Keratinocyte (primary cell): ENCODE results near the gene BRF1. TPM values are rescaled to one million over a fixed set of nuclear protein-coding genes. Genes with fewer than 3 reads are reported as not detected.

Experiments
- DNase-seq: peaks from one replicate; pipeline ENCODE4 v3.0.0-alpha.2; 2011; ENCODE audit warnings: low read depth, missing footprints, low spot score
- FAIRE-seq: peaks from 2 replicates; lab custom pipeline; 2011; peaks lifted over from hg19 to GRCh38; lab: Jason Lieb, UNC
- H2AFZ ChIP-seq: 2 replicates; pipeline ENCODE4 v1.6.0; 2012; ENCODE audit warnings: low read length, control low read depth, inconsistent platforms; ENCODE audit not compliant: control insufficient read depth
- H3K27ac ChIP-seq: 2 replicates; pipeline ENCODE4 v1.5.1; 2011; ENCODE audit warnings: low read length; ENCODE audit not compliant: control insufficient read depth, insufficient read depth
- H3K27me3 ChIP-seq: 3 replicates; pipeline ENCODE4 v1.6.0; 2011; ENCODE audit warnings: low read length; ENCODE audit not compliant: control insufficient read depth, insufficient read depth; ENCODE audit errors: extremely low read depth
- H3K36me3 ChIP-seq, 2 experiments: 2 replicates in 1 of 2; 3 replicates in 1 of 2; pipeline ENCODE4 v1.5.1; 2011; ENCODE audit warnings: low read length in 2 of 2, mild to moderate bottlenecking in 1 of 2; ENCODE audit not compliant: control insufficient read depth in 2 of 2, insufficient read depth in 2 of 2; ENCODE audit errors: extremely low read depth in 1 of 2
- H3K4me1 ChIP-seq: 3 replicates; pipeline ENCODE4 v1.5.1; 2011; ENCODE audit warnings: low read length; ENCODE audit not compliant: control insufficient read depth, insufficient read depth; ENCODE audit errors: extremely low read depth
- H3K4me2 ChIP-seq: 3 replicates; pipeline ENCODE4 v1.6.0; 2011; ENCODE audit warnings: low read depth, low read length; ENCODE audit not compliant: control insufficient read depth, insufficient read depth; ENCODE audit errors: extremely low read depth
- H3K4me3 ChIP-seq, 3 experiments: fragments of 200-600 bp in 1 of 3; sonication (generic) in 1 of 3; 2 replicates in 2 of 3; 3 replicates in 1 of 3; pipeline ENCODE4 v1.5.1; 2011 to 2016; ENCODE audit warnings: low read length in 3 of 3, mild to moderate bottlenecking in 3 of 3, control low read depth in 2 of 3, inconsistent platforms in 1 of 3, low read depth in 1 of 3, mixed read lengths in 1 of 3, mixed run types in 1 of 3, moderate library complexity in 1 of 3; ENCODE audit not compliant: control insufficient read depth in 2 of 3, insufficient read depth in 2 of 3; ENCODE audit errors: extremely low read depth in 1 of 3
- H3K79me2 ChIP-seq: 2 replicates; pipeline ENCODE4 v1.6.0; 2012; ENCODE audit warnings: low read length; ENCODE audit not compliant: control insufficient read depth, insufficient read depth
- H3K9ac ChIP-seq: 3 replicates; pipeline ENCODE4 v1.6.0; 2011; ENCODE audit warnings: low read length; ENCODE audit not compliant: control insufficient read depth, insufficient read depth; ENCODE audit errors: extremely low read depth
- H3K9me1 ChIP-seq: 3 replicates; pipeline ENCODE4 v1.6.0; 2011; ENCODE audit warnings: low read length; ENCODE audit not compliant: control insufficient read depth, insufficient read depth; ENCODE audit errors: extremely low read depth
- H3K9me3 ChIP-seq: 2 replicates; pipeline ENCODE4 v1.5.1; 2012; ENCODE audit warnings: low read depth, low read length; ENCODE audit not compliant: control insufficient read depth
- H4K20me1 ChIP-seq: 3 replicates; pipeline ENCODE4 v1.6.0; 2011; ENCODE audit warnings: low read length; ENCODE audit not compliant: control insufficient read depth, insufficient read depth; ENCODE audit errors: extremely low read depth
- EZH2 ChIP-seq: IDR thresholded peaks from one replicate; pipeline ENCODE4 v1.6.1; 2012; ENCODE audit warnings: inconsistent platforms, mild to moderate bottlenecking, low read length, moderate library complexity
- dilution Hi-C: fragments of 300-500 bp; cut with MboI; formaldehyde crosslinking; loops from one replicate; pipeline ENCODE4 v1.7.0; 2020; ENCODE audit warnings: low sequenced_read_pairs; ENCODE audit not compliant: extremely low pct_ligation_motif_present
- polyA plus RNA-seq, 5 experiments: library from polyadenylated mRNA; depleted of rRNA in 3 of 5; stranded (reverse) in 3 of 5; stranded (forward) in 1 of 5; unstranded in 1 of 5; fragments of >200 nt; gene quantifications; 1 replicate in 1 of 5; 2 replicates in 3 of 5; 3 replicates in 1 of 5; pipeline versions ENCODE4 v1.2.1 to v1.2.3, GENCODE V29; 2011 to 2012; ENCODE audit warnings: missing spikeins in 2 of 5, low read depth in 1 of 5, low replicate concordance in 1 of 5
- TF ChIP-seq, protein P1 (sequence below), 3 experiments: IDR thresholded peaks in 1 of 3; conservative IDR thresholded peaks in 1 of 3; optimal IDR thresholded peaks in 1 of 3; 2 replicates in 2 of 3; 3 replicates in 1 of 3; pipeline versions ENCODE3 to v1.5.1; 2011; ENCODE audit warnings: low read length in 3 of 3, mild to moderate bottlenecking in 3 of 3, moderate library complexity in 2 of 3, control low read depth in 1 of 3, inconsistent platforms in 1 of 3; ENCODE audit not compliant: insufficient read depth in 2 of 3; ENCODE audit errors: extremely low read depth in 1 of 3

Gene BRF1
- polyA plus RNA-seq, 1 donor (not counting 4 experiments of a cell fraction or from before 2014, with no cell fraction given), result 6.5 TPM

DNA sequence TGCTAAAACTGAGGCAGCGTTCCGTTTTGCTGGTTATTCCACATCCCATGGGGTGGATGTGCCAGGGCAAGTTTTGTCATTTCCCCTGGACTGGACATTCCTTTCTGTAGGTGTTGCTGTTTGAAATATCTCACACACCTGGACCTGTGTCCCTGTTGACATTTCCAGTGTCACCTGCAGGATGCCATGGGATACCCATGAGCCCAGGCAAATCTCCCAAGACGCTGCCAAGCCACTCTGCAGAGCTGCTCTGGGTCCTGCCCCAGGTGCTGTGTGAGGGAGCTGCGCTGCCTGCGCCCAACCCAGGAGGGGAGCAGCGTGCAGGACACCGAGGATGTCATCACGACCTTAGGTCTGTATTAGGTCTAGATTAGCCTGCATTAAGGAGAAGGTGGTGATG is 8.6 kb upstream of the BRF1 start:
- FAIRE-seq, result no peak
- Histone ChIP-seq H3K4me3 (no peak overlapping the region), H3K27me3 (no peaks in the 10 kb centered on the region), H4K20me1 (no peaks in the 10 kb centered on the region), H3K9me3 (no peaks in the 10 kb centered on the region), H3K4me2 (no peak overlapping the region), H3K27ac (no peak overlapping the region), H2AFZ (no peak overlapping the region), H3K4me1 (peaks cover 7% of the 10 kb centered on the region), H3K79me2 (no peaks in the 10 kb centered on the region), H3K9me1 (no peaks in the 10 kb centered on the region), H3K36me3 (no peaks in the 10 kb centered on the region), H3K9ac (no peak overlapping the region)
- dilution Hi-C loops, result no loop called here
- TF ChIP-seq EZH2, result no peak
- TF ChIP-seq, protein P1, sequence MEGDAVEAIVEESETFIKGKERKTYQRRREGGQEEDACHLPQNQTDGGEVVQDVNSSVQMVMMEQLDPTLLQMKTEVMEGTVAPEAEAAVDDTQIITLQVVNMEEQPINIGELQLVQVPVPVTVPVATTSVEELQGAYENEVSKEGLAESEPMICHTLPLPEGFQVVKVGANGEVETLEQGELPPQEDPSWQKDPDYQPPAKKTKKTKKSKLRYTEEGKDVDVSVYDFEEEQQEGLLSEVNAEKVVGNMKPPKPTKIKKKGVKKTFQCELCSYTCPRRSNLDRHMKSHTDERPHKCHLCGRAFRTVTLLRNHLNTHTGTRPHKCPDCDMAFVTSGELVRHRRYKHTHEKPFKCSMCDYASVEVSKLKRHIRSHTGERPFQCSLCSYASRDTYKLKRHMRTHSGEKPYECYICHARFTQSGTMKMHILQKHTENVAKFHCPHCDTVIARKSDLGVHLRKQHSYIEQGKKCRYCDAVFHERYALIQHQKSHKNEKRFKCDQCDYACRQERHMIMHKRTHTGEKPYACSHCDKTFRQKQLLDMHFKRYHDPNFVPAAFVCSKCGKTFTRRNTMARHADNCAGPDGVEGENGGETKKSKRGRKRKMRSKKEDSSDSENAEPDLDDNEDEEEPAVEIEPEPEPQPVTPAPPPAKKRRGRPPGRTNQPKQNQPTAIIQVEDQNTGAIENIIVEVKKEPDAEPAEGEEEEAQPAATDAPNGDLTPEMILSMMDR (optimal IDR thresholded peaks at IDR 0.05 in 1 of 3, IDR thresholded peaks at IDR 0.05 in 1 of 3, conservative IDR thresholded peaks at IDR 0.05 in 1 of 3; ENCODE audit: extremely low read depth in 1 of 3, insufficient read depth in 2 of 3, low read length in 3 of 3), result no peak
- no peak for DNase-seq

DNA sequence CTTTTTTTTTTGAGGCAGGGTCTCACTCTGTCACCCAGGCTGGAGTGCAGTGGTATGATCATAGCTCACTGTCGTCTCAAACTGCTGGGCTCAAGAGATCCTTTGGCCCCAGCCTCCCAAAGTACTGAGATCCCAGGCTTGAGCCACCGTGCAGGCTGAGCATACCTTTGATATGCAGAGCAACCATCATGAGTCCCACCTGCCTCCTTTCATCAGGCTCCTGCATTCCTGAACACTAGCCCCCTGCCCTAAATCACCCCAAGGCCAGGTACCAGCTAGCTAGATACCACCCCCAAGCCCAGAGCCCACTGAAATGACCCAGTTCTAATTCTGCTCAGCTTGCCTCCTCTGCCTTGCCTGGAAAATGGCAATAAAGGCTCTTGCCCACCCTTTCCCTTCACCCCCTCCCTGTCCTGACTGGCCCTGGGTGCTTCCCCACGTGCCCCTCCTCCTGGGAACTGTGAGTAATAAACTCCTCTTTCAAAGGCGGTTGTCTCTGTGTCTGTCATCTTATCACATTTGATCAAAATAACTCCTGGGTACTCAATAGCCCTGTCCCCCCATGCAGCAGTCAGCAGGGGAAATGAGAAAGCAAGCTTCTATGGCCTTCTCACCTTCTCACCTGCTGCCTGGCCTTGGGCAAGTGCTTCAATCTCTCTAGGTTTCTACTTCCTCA is 6.4 kb upstream of the BRF1 start:
- DNase-seq, result no peak
- dilution Hi-C loops, result no loop called here

More for the DNA sequence above, 6.4 kb upstream of the BRF1 start:
- H3K27ac ChIP-seq, result no peak overlapping the region
- H3K4me3 ChIP-seq, result no peak overlapping the region
- TF ChIP-seq, protein P1 (optimal IDR thresholded peaks at IDR 0.05 in 1 of 3, IDR thresholded peaks at IDR 0.05 in 1 of 3, conservative IDR thresholded peaks at IDR 0.05 in 1 of 3; ENCODE audit: extremely low read depth in 1 of 3, insufficient read depth in 2 of 3, low read length in 3 of 3), result no peak
- TF ChIP-seq EZH2, result no peak
- no peak overlapping the region for H3K9ac ChIP-seq
- no peaks in the 10 kb centered on the region for H3K79me2 ChIP-seq
- no peaks in the 10 kb centered on the region for H3K9me1 ChIP-seq
- H2AFZ ChIP-seq, result no peak overlapping the region
- no peaks in the 10 kb centered on the region for H3K9me3 ChIP-seq
- no peaks in the 10 kb centered on the region for H3K36me3 ChIP-seq
- peaks cover 4% of the 10 kb centered on the region for H3K4me1 ChIP-seq
- H3K4me2 ChIP-seq, result no peak overlapping the region
- H4K20me1 ChIP-seq, result no peaks in the 10 kb centered on the region
- H3K27me3 ChIP-seq, result no peaks in the 10 kb centered on the region
- no peak for FAIRE-seq
